Measurements from ENCODE around the gene ARHGAP21.

Gene ARHGAP21

DNA sequence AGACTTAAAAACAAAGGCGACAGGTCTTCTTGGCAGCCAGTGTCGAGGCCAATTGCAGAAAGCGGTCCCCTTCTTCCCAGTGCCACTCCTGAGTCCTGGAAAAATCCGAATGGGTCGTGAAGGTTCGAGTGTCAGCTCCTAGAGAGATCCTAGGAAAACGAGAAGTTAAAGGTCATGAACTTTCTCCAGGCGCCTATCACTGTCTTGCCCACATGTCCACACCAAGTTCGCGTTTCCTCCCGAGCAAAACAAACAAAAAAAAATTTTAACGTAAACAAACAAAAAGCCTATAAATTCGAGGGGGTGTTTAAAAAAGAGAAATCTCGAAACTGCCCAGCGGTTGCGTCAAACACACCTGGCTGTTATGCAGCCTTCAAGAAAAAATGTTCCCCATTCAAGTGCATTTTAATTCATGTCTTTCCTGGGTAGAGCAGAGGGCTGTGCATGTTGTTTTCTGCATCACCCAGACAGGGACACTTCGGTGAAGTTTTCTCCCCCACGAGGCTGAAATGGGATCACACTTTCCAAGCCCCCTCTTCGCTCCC, 1.5 kb downstream of the ARHGAP21 start:
- DNase-seq = no peak

DNA sequence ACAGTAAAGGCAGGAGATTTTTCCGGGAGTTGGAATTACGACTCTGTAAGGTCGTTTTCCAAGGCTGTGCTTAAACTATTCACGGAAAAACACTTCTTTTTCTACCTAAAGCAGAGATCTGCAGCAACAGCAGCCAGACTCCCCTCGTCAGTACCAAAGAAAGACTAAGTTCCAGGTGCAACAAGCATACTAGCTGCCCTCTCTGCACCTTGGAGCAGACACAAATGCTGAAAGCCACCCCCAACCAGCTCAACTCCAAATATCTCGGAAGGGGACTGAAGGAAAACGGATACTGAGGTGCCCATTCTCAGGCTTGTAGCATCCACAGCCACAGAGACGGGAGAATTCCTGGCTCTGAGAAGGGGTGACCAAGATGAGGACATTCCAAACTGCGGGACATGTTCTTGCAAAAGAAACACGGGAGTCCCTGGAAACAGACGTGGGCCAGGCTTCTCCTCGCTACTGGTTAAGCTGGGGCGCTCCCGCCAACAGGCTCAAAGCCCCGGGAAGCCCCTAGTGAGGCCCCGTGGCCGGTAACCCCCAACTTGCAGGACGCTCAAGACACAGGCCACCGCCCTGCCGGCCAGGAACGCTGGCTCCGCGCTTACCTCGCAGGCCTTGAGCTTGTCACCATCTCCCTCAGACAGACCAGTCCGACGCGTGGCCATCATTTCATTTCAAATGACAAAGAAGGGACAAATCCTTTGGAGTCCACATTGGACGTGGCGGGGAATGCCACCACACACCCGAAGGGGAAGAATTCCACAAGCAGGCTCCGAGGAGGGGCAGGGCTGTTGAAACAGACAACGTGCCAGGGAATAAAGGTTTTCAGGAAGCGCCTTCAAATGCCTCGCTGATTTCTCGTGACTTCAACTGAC, 2.2 kb downstream of the ARHGAP21 start:
- no peak for DNase-seq

DNA sequence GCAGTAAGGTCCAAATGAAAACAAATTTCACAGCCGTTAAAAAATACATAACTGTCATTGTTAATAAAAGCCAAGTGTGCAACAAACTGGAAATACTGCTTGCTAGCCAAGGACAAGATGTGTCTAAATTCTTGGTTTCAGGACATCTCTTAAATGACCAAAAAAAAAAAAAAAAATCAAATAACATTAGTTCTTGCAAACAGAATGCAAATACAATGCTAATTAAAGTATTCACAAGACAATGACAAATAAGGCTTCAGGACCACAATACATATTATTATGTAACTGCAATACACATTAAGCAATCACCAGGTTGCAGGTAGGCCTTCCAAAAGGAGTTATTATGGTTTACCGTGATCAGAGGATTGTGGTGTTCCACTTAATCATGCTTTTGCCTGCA, 3.6 kb downstream of the ARHGAP21 start:
- DNase-seq = no peak

DNA sequence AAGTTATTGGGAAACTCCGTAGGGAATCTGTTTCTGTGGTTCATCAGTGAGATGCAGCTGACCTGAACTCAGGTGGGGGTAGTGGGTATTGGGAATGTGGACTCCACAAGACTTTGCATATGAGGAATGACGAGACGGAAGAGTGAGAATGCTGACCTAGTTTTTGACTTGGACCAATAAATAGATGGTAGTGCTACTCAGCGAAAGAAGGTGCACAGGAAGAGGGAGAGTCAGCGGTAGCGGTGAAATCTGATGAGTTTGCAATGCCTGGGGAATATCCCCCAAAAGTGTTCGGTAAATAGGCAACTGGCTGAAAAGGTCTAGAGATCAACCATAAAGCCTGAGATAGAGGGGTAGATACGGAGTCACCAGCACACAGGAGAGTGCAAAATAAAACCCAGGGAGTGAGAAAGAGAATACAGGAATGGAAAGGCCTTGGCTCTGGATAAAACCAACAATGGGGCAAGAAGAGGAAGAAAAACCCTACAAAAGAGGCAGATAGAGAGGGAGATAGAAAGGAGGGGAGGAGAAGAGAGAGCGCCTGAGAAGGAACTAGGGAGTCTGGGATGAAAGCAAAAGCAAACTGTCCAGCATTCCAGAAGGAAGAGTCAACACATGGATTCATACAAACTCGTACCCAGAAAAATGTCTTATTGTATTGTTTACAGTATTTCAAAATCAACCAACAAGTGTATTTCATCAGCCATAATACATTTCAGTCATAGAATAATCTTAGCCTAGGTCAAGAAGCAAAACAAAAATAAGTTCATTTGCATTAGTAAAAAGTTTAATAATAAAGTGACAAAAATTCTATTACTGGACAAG, 5.4 kb downstream of the ARHGAP21 start:
- no peak for DNase-seq

- no peak for DNase-seq
Measured at GRCh38 chr10:24716295-24716694, 7.4 kb downstream of the ARHGAP21 start.

DNA sequence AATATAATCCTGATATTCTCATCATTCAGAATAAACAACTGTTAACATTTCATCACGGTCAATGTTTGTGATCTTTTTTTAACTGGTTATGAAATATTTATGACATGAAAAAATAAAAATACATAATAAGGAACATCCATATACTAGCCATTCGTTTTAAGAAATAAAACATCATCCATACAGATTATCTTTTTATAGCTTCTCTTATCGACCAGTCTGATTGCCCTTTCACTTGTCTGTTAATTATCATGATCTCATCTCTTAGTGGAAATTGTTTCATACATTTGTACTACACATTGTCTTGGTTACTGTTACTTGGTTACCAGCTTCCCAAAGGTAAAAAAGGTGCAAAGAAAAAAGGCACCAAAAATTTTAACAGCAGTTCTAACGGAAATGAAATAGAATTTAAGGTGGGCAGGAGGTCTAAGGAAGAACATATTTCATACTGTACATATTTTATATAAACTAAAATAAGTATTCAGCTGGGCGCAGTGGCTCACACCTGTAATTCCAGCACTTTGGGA, 8.4 kb downstream of the ARHGAP21 start:
- no peak for DNase-seq

GRCh38 chr10:24713086-24713485, 10.6 kb downstream of the ARHGAP21 start:
- no peak for DNase-seq

- DNase-seq = no peak
Measured at GRCh38 chr10:24711465-24711864, 12.2 kb downstream of the ARHGAP21 start.

- DNase-seq = no peak
Measured at GRCh38 chr10:24708081-24708480, 15.6 kb downstream of the ARHGAP21 start.

GRCh38 chr10:24707445-24707844, 16.2 kb downstream of the ARHGAP21 start:
- no peak for DNase-seq

GRCh38 chr10:24706479-24707118, 17.1 kb downstream of the ARHGAP21 start:
- no peak for DNase-seq

- no peak for DNase-seq
Measured at GRCh38 chr10:24703700-24704099, 20.0 kb downstream of the ARHGAP21 start.

DNA sequence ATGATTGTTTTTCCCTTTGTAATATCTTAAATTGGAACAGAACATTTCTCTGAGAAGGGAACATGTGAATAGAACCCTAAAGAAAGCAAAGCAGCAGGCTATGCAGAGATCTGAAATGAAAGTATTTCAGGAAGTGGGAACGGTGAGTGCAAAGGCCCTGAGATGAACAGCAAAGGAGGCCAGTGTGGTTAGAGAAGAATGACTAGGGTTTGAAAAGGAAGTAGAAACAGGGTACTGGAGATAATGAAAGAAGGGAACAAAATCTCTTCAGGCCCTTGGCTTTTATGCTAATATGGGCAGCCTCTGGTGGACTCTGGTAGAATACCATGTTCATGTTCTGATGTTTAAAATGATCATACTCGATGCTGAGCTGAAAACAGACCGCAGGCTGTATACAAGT, 22.2 kb downstream of the ARHGAP21 start:
- DNase-seq = no peak

DNA sequence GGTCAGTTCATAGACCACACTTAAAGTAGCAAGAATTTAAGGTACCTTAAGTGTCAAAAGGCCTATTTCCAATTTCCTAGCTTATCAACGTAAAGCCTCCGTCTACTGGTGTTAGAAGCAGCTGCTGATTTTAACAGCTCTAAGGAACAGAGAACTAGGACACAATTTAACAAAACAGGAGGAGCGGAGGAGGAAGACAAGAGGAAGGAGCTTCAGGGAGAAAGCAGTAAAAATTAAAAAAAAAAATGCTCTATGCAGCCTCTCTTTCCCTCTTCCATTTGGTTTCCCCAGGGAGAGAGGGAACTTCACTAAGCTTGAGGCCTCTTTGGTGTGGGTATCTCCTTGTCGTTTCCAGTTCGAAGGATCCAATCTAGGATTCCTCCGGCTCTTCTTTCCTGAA, 22.7 kb downstream of the ARHGAP21 start:
- no peak for DNase-seq

DNA sequence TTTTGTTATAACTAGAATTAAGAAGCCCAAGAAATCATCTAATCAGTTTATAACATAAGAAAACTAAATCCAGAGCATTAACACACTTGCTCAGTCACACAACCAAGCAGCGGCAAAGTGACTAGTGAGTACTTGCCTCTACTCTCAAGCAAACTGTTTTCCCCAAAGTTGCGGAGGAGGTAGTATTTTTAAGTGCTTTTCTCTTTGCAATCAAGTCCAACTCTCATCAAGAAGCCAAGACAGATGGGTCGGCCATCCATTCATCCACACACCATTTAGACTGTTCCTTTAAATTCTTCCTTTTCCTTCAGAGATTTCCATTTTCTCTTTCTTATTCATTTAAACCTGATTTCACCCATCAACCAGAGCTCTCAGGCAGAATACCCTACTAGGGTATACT, 25.4 kb downstream of the ARHGAP21 start:
- no peak for DNase-seq

DNA sequence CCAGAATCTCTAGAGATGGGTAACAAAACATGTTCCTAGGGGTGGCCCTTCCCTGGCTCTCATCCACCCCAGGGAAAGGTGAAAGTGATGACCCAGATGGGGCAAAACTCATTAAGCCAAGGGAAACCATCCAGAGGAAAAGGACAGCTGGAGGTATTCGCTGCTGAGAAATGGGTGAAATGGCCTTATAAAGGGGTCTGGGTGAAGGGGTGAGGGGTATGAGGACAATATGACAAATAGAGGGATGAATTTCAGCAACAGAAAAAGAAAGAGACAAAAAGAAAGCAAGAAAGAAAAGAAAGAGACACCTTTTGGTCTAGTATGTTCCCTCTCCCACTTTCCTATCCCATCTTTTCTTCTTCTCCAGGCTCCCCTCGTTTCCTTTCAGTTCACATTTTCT, 26.6 kb downstream of the ARHGAP21 start:
- no peak for DNase-seq

- DNase-seq = peak; percentile 3
Measured at GRCh38 chr10:24695452-24695851, 28.2 kb downstream of the ARHGAP21 start.

GRCh38 chr10:24694086-24694485, 29.6 kb downstream of the ARHGAP21 start:
- no peak for DNase-seq

DNA sequence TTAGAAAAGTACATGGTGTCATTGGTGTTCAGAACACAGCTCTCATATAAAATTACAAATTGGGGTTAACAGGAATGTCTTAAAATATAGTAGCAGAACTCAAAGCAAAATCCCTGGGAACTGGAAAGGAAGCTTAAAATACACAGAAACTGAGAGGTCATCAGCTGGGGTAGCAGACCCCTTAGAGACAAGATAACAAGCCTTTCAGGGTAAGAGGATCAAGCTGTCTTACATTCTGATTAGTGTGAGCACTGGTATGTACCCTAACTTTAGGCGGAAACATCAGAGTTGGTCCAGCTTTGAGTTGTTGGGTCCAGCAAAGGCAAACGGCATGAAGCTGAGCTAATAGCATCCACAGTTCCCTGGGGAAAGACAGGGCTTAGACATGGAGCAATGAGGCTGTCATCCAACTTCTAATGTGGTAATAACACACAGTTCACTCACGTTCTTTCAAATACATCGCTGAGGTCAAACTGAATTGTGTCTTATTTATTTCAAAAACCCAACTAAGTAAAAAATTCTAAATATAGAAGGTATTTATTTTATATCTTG, 32.6 kb downstream of the ARHGAP21 start:
- DNase-seq = no peak

DNA sequence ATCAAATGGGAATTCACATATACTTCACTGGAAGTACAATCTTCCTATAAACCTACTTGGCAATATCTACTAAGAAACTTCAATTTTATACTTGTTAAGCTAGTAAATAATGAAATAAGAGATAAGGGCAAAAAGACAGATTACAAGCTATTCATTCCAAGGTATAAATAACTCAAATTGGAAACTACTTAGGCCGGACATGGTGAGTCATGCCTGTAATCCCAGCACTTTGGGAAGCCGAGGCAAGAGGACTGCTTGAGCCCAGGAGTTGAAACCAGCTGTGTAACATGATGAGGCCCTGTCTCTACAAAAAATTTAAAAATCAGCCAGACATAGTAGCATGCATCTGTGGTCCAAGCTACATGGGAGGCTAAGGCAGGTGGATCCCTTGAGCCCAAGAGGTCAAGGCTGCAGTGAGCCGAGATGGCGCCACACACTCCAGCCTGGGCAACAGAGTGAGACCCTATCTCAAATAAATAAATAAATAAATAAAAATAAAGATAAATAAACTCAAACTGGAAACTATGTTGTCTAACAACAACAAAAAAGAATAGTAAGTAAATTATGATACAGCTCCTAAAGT, 37.6 kb downstream of the ARHGAP21 start:
- DNase-seq = no peak

DNA sequence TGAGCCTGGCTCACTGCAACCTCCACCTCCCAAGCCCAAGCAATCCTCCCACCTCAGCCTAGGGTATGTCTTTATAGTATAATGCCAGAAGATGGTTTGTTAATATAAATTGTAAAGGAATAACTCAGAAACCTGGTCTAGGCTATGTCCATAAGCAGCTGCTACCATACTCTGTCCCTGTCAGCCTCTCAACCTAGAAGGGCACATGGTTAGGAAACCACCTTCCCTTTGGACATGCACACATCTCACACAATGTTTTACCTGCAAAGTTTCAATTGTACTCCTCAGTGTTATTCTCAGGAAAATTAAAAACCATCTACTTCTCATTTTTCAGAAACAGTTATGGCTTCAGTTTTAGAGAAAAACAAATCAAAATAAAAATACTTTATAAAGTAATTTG, 40.1 kb downstream of the ARHGAP21 start:
- DNase-seq = no peak

GRCh38 chr10:24681572-24682088, 42.1 kb downstream of the ARHGAP21 start:
- DNase-seq = no peak

Data from NCI-H1092 treated with DMSO at 0.1 percent for 48 hours (cell line).